Small intestine (tissue), 7 donors: ENCODE data around the gene EVC2. TPM values are rescaled to one million over a fixed set of nuclear protein-coding genes. Genes with fewer than 3 reads are reported as not detected.

Source experiments
- DNase-seq, 2 donors: peaks; one replicate each; pipeline versions ENCODE4 v3.0.0 to v3.0.0-alpha.2; 2013
- FAIRE-seq: peaks from 2 replicates; lab custom pipeline; 2012; peaks lifted over from hg19 to GRCh38; lab: Jason Lieb, UNC
- H3K27ac ChIP-seq, 3 donors: one replicate each; pipeline ENCODE4 v1.5.1; 2013; ENCODE audit warnings: low read length in 2 of 3, mild to moderate bottlenecking in 2 of 3, control low read depth in 1 of 3, inconsistent platforms in 1 of 3, low read depth in 1 of 3, moderate library complexity in 1 of 3
- H3K27me3 ChIP-seq, 3 donors: one replicate each; pipeline ENCODE4 v1.6.1; 2013; ENCODE audit warnings: low read length in 3 of 3, inconsistent platforms in 1 of 3; ENCODE audit not compliant: control insufficient read depth in 3 of 3, insufficient read depth in 3 of 3
- H3K36me3 ChIP-seq, 3 donors: one replicate each; pipeline ENCODE4 v1.6.1; 2013; ENCODE audit warnings: low read length in 3 of 3, inconsistent platforms in 1 of 3, low read depth in 1 of 3, mild to moderate bottlenecking in 1 of 3, moderate library complexity in 1 of 3; ENCODE audit not compliant: control insufficient read depth in 3 of 3, insufficient read depth in 2 of 3
- H3K4me1 ChIP-seq, 3 donors: one replicate each; pipeline ENCODE4 v1.6.1; 2013; ENCODE audit warnings: low read length in 2 of 3, inconsistent platforms in 1 of 3, low read depth in 1 of 3, mild to moderate bottlenecking in 1 of 3, moderate library complexity in 1 of 3; ENCODE audit not compliant: control insufficient read depth in 3 of 3, insufficient read depth in 2 of 3
- H3K4me3 ChIP-seq, 3 donors: one replicate each; pipeline ENCODE4 v1.5.1; 2013; ENCODE audit warnings: low read length in 3 of 3, control low read depth in 1 of 3, inconsistent platforms in 1 of 3, low read depth in 1 of 3, mild to moderate bottlenecking in 1 of 3, moderate library complexity in 1 of 3
- H3K9me3 ChIP-seq, 2 donors: one replicate each; pipeline ENCODE4 v1.6.1; 2013; ENCODE audit warnings: low read depth in 1 of 2, low read length in 1 of 2; ENCODE audit not compliant: control insufficient read depth in 2 of 2, insufficient read depth in 1 of 2
- WGBS, 3 donors: extraction: QIAGEN DNeasy Blood & Tissue Kit; methylation state at CpG; one replicate each; pipeline ENCODE4 v1.1.7; 2013; 5-methylcytosine and 5-hydroxymethylcytosine counted together
- polyA plus RNA-seq, 4 donors: library from polyadenylated mRNA; stranded (reverse) in 3 of 4; unstranded in 1 of 4; fragments of 200-250 nt in 3 of 4; fragments of 120-200 nt in 1 of 4; gene quantifications; one replicate each; pipeline versions ENCODE4 v1.2.1 to v1.2.3, GENCODE V29; 2013
- donor health status: healthy with polysubstance abuse.
- donor health status: control.
- donor health status: control.
- donor health status: Bipolar disorder and iron deficiency.
- donor health status: healthy.

The EVC2 gene
- polyA plus RNA-seq, 4 donors: 0.27 to 1.3 (median 0.83) TPM; not detected in 1

- DNase-seq (peak in 1 of 2 donors; percentile 12), FAIRE-seq (no peak)
- Histone ChIP-seq H3K36me3 (no peaks in the 10 kb centered on the region), H3K9me3 (no peaks in the 10 kb centered on the region), H3K27ac (no peak overlapping the region), H3K4me1 (no peaks in the 10 kb centered on the region), H3K4me3 (no peak overlapping the region), H3K27me3 (no peaks in the 10 kb centered on the region)
- 50 to 59% (median 54%) methylated on average over 3 of the region's 3 CpGs for WGBS, 3 donors
These were observed 182.1 kb downstream of the EVC2 start for GRCh38 chr4:5526080-5526846.

GRCh38 chr4:5524446-5525299 lies 183.7 kb downstream of the EVC2 start:
- Histone ChIP-seq H3K36me3 (no peaks in the 10 kb centered on the region), H3K4me3 (no peak overlapping the region), H3K27ac (peak overlapping the region in 1 of 3 donors; percentile 4), H3K27me3 (no peaks in the 10 kb centered on the region), H3K9me3 (no peaks in the 10 kb centered on the region), H3K4me1 (no peaks in the 10 kb centered on the region)
- 47 to 56% (median 56%) methylated on average over 5 of the region's 5 CpGs for WGBS, 3 donors
- DNase-seq (peak in 1 of 2 donors; percentile 14), FAIRE-seq (no peak)

GRCh38 chr4:5517372-5517771 lies 191.0 kb downstream of the EVC2 start:
- no peak for FAIRE-seq
- no peaks in the 10 kb centered on the region for H3K4me1 ChIP-seq
- H3K9me3 ChIP-seq: no peaks in the 10 kb centered on the region
- no peak overlapping the region for H3K4me3 ChIP-seq
- H3K27me3 ChIP-seq: no peaks in the 10 kb centered on the region
- no peak for DNase-seq
- 64 to 79% (median 75%) methylated on average over 4 of the region's 4 CpGs for WGBS, 3 donors
- no peak overlapping the region for H3K27ac ChIP-seq
- no peaks in the 10 kb centered on the region for H3K36me3 ChIP-seq

- FAIRE-seq: no peak
- no peaks in the 10 kb centered on the region for H3K9me3 ChIP-seq
- H3K36me3 ChIP-seq: no peaks in the 10 kb centered on the region
- no peaks in the 10 kb centered on the region for H3K27me3 ChIP-seq
- H3K4me1 ChIP-seq: no peaks in the 10 kb centered on the region
- no peak overlapping the region for H3K4me3 ChIP-seq
- DNase-seq: no peak
- H3K27ac ChIP-seq: no peak overlapping the region
These were observed 192.7 kb downstream of the EVC2 start for GRCh38 chr4:5515646-5516045.

Other genes starting within 250 kb of the EVC2 start
- 1 to 10 TPM in 2 of 4 donors, under 1 TPM in 2; 0.22 to 2.4 (median 1.1) TPM for gene EVC, start 2.6 kb upstream of the EVC2 start, polyA plus RNA-seq
- gene CRMP1, start 184.5 kb upstream of the EVC2 start, polyA plus RNA-seq: 1 to 10 TPM in 3 of 4 donors, under 1 TPM in 1; 0.22 to 9.1 (median 3.9) TPM